GM12892 (cell line): ENCODE results near the gene ARL6IP4.

ENCODE experiments used
- POLR2A ChIP-seq: IDR thresholded peaks from 2 replicates; pipeline ENCODE4 v1.6.1; 2011; ENCODE audit warnings: low read depth, low read length, control low read depth
- POLR2AphosphoS5 ChIP-seq: IDR thresholded peaks from 2 replicates; pipeline ENCODE4 v1.6.1; 2011; ENCODE audit warnings: low read depth, low read length, control low read depth

DNA sequence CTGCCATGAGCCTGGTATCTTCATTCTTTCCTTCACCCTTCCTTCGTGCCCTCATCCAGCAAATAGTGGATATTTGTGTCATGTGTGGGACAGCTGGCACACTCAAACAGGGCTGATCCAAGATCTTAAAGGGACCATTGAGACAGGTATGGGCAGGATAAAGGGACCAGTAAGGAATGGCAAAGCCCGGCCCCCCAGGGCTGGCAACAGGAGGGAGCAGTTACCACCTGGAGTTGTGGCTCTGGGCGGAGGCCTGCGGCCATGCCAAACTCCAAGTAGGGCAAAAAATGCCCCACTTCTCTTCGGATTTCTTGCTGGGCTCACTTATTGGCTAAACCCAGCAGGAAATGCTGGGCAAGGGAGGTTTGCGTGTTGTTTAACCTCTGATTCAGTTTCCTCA is 3.3 kb upstream of the ARL6IP4 start:
- no peak for TF ChIP-seq POLR2A
- TF ChIP-seq POLR2AphosphoS5, result no peak
